CD14-positive monocyte (primary cell): ENCODE measurements around the gene TMEM79. TPM values are rescaled to one million over a fixed set of nuclear protein-coding genes. Genes with fewer than 3 reads are reported as not detected.

Experiments used
- DNase-seq, 3 donors: peaks; one replicate each; pipeline ENCODE4 v3.0.0-alpha.2; 2011 to 2022
- H2AFZ ChIP-seq: 2 replicates; pipeline ENCODE4 v1.6.0; 2012; ENCODE audit warnings: mild to moderate bottlenecking, low read depth, low read length, inconsistent platforms; ENCODE audit not compliant: insufficient read depth, poor library complexity, severe bottlenecking
- H3K27ac ChIP-seq, 2 donors: 1 replicate in 1 of 2; 2 replicates in 1 of 2; pipeline ENCODE4 v1.5.1; 2012 to 2013; ENCODE audit warnings: low read length in 2 of 2, control low read depth in 1 of 2, inconsistent platforms in 1 of 2, low read depth in 1 of 2, mild to moderate bottlenecking in 1 of 2
- H3K27me3 ChIP-seq, 2 donors: one replicate each; pipeline versions ENCODE4 v1.6.0 to v1.6.1; 2011 to 2013; ENCODE audit warnings: low read length in 2 of 2; ENCODE audit not compliant: control insufficient read depth in 2 of 2, insufficient read depth in 2 of 2
- H3K36me3 ChIP-seq, 2 donors: replicated peaks in 1 of 2; 1 replicate in 1 of 2; 2 replicates in 1 of 2; pipeline versions ENCODE4 v1.5.1 to v1.6.1; 2012 to 2013; ENCODE audit warnings: low read length in 2 of 2, control low read depth in 1 of 2, inconsistent platforms in 1 of 2, mild to moderate bottlenecking in 1 of 2; ENCODE audit not compliant: insufficient read depth in 2 of 2, control insufficient read depth in 1 of 2
- H3K4me1 ChIP-seq, 2 donors: 1 replicate in 1 of 2; 2 replicates in 1 of 2; pipeline versions ENCODE4 v1.5.1 to v1.6.1; 2012 to 2013; ENCODE audit warnings: low read length in 2 of 2, control low read depth in 1 of 2, inconsistent platforms in 1 of 2, mild to moderate bottlenecking in 1 of 2, moderate library complexity in 1 of 2; ENCODE audit not compliant: insufficient read depth in 2 of 2, control insufficient read depth in 1 of 2
- H3K4me2 ChIP-seq: replicated peaks from 2 replicates; pipeline ENCODE3; 2012; ENCODE audit warnings: low read length, moderate library complexity, mild to moderate bottlenecking; ENCODE audit not compliant: poor library complexity, severe bottlenecking; ENCODE audit errors: extremely low read depth
- H3K4me3 ChIP-seq, 3 experiments: fragments of 200-600 bp in 1 of 3; sonication (generic) in 1 of 3; replicated peaks in 1 of 3; 1 replicate in 2 of 3; 2 replicates in 1 of 3; pipeline ENCODE4 v1.5.1; 2011 to 2013; ENCODE audit warnings: low read length in 3 of 3, mild to moderate bottlenecking in 3 of 3, control low read depth in 2 of 3, low read depth in 2 of 3, inconsistent platforms in 1 of 3, moderate library complexity in 1 of 3
- H3K79me2 ChIP-seq: 2 replicates; pipeline ENCODE4 v1.6.0; 2012; ENCODE audit warnings: mild to moderate bottlenecking, control low read depth, inconsistent platforms, low read length, moderate library complexity; ENCODE audit not compliant: insufficient read depth
- H3K9ac ChIP-seq: 2 replicates; pipeline ENCODE4 v1.6.0; 2017; ENCODE audit warnings: low read length, mild to moderate bottlenecking; ENCODE audit not compliant: insufficient read depth, poor library complexity, severe bottlenecking
- H3K9me3 ChIP-seq, 2 donors: replicated peaks in 1 of 2; 1 replicate in 1 of 2; 2 replicates in 1 of 2; pipeline versions ENCODE4 v1.5.1 to v1.6.1; 2012 to 2013; ENCODE audit warnings: low read length in 2 of 2, control low read depth in 1 of 2; ENCODE audit not compliant: control insufficient read depth in 1 of 2, insufficient read depth in 1 of 2
- H4K20me1 ChIP-seq: 2 replicates; pipeline ENCODE4 v1.6.0; 2012; ENCODE audit warnings: mild to moderate bottlenecking, low read length, control low read depth, moderate library complexity; ENCODE audit not compliant: insufficient read depth
- H3K27ac Mint-ChIP-seq, 7 donors: one replicate each; pipeline ENCODE4 v1.8.0; 2020; ENCODE audit warnings: mild to moderate bottlenecking in 7 of 7, mixed read lengths in 7 of 7, moderate library complexity in 6 of 7, inconsistent platforms in 2 of 7
- H3K27me3 Mint-ChIP-seq, 3 donors: one replicate each; pipeline ENCODE4 v1.8.0; 2021 to 2022; ENCODE audit warnings: low read depth in 3 of 3, mild to moderate bottlenecking in 3 of 3, mixed read lengths in 3 of 3, moderate library complexity in 3 of 3, inconsistent platforms in 1 of 3
- H3K36me3 Mint-ChIP-seq, 2 donors: one replicate each; pipeline ENCODE4 v1.8.0; 2020; ENCODE audit warnings: mixed read lengths in 2 of 2, inconsistent platforms in 1 of 2, mild to moderate bottlenecking in 1 of 2
- H3K4me1 Mint-ChIP-seq: one replicate; pipeline ENCODE4 v1.8.0; 2020; ENCODE audit warnings: mild to moderate bottlenecking, mixed read lengths
- H3K4me3 Mint-ChIP-seq, 2 donors: one replicate each; pipeline ENCODE4 v1.8.0; 2020; ENCODE audit warnings: mild to moderate bottlenecking in 2 of 2, mixed read lengths in 2 of 2, moderate library complexity in 1 of 2
- H3K9me3 Mint-ChIP-seq, 7 donors: one replicate each; pipeline ENCODE4 v1.8.0; 2020 to 2022; ENCODE audit warnings: mixed read lengths in 7 of 7, mild to moderate bottlenecking in 6 of 7, moderate library complexity in 6 of 7, inconsistent platforms in 2 of 7
- CTCF ChIP-seq: fragments of 200-600 bp; IDR thresholded peaks from one replicate; pipeline ENCODE4 v1.8.0; 2022; ENCODE audit warnings: antibody characterized with exemption, mild to moderate bottlenecking
- WGBS: methylation state at CpG from one replicate; pipeline ENCODE4 v1.1.5; 2013; ENCODE audit warnings: missing lambda C conversion rate; ENCODE audit not compliant: insufficient coverage; 5-methylcytosine and 5-hydroxymethylcytosine counted together
- intact Hi-C, 2 donors: fragments of 100-400 bp; cut with micrococcal nuclease; formaldehyde crosslinking; loops; one replicate each; pipeline versions ENCODE4 v1.15.0 to v1.15.1; 2023
- polyA plus RNA-seq, 3 donors: library from polyadenylated mRNA; depleted of rRNA in 1 of 3; unstranded in 2 of 3; stranded (reverse) in 1 of 3; fragments of 300-500 nt in 2 of 3; fragments of >200 nt in 1 of 3; fragmentation: Illumina TruSeq in 2 of 3; gene quantifications; 1 replicate in 2 of 3; 2 replicates in 1 of 3; pipeline ENCODE4 v1.2.3, GENCODE V29; 2012 to 2021

Gene TMEM79
- polyA plus RNA-seq, 3 donors = 1.2 to 12.0 (median 1.4) TPM

- no CpG with 5 or more reads among the region's 3 CpGs for WGBS
- peaks cover 86 to 97% of the 10 kb centered on the region in 2 donors for H3K36me3 Mint-ChIP-seq
Observed at GRCh38 chr1:156270314-156270713, 13.8 kb upstream of the TMEM79 start.

GRCh38 chr1:156276532-156276931 is 7.6 kb upstream of the TMEM79 start:
- H3K27ac ChIP-seq = peak overlapping the region; percentile 80 to 89
- DNase-seq = peak in 2 of 3 donors; percentile 43 to 73
- TF ChIP-seq CTCF = no peak
- peak overlapping the region; percentile 32 for H3K9ac ChIP-seq
- H3K27me3 ChIP-seq = no peaks in the 10 kb centered on the region
- peaks cover 50% of the 10 kb centered on the region for H3K4me1 Mint-ChIP-seq
- no peak overlapping the region for H2AFZ ChIP-seq
- H3K9me3 Mint-ChIP-seq = no peaks in the 10 kb centered on the region
- peak overlapping the region; percentile 67 to 83 for H3K4me3 Mint-ChIP-seq
- H3K4me3 ChIP-seq = peak overlapping the region in 2 of 3 experiments; percentile 8 to 65
- intact Hi-C loops = loop anchor here in 1 of 2 donors (10.0 kb wide), 1 partner anchor 58 kb away; the partner anchor contains the start of genes CCT3 and TSACC
- H3K79me2 ChIP-seq = peaks cover 55% of the 10 kb centered on the region
- peaks cover 59 to 81% of the 10 kb centered on the region in 2 donors for H3K36me3 Mint-ChIP-seq
- peak overlapping the region; percentile 73 for H3K4me2 ChIP-seq
- H3K27me3 Mint-ChIP-seq = no peaks in the 10 kb centered on the region
- H3K4me1 ChIP-seq = peaks cover 60 to 63% of the 10 kb centered on the region in 2 donors
- H3K27ac Mint-ChIP-seq = peak overlapping the region; percentile 85 to 95 (median 88)
- H3K9me3 ChIP-seq = no peaks in the 10 kb centered on the region
- peaks cover 41% of the 10 kb centered on the region for H4K20me1 ChIP-seq
- H3K36me3 ChIP-seq = peaks cover 65 to 73% of the 10 kb centered on the region in 2 donors

More at GRCh38 chr1:156270314-156270713, 13.8 kb upstream of the TMEM79 start:
- Histone ChIP-seq H3K4me3 (no peak overlapping the region), H2AFZ (no peak overlapping the region), H3K4me1 (peaks cover 0 to 2% of the 10 kb centered on the region in 2 donors), H3K27me3 (no peaks in the 10 kb centered on the region), H3K4me2 (no peak overlapping the region), H3K9me3 (no peaks in the 10 kb centered on the region), H3K79me2 (peaks cover 18% of the 10 kb centered on the region), H3K9ac (no peak overlapping the region), H3K27ac (no peak overlapping the region), H3K36me3 (peaks cover 93 to 100% of the 10 kb centered on the region in 2 donors), H4K20me1 (peaks cover 37% of the 10 kb centered on the region)
- peak overlapping the region in 1 of 7 donors; percentile 4 for H3K27ac Mint-ChIP-seq
- TF ChIP-seq CTCF = no peak
- no peak for DNase-seq
- H3K4me1 Mint-ChIP-seq = no peaks in the 10 kb centered on the region
- intact Hi-C loops = loop anchor here in 1 of 2 donors (10.0 kb wide), 1 partner anchor 64 kb away; the partner anchor contains the start of genes CCT3 and TSACC
- peaks cover 0 to 2% (median 0%) of the 10 kb centered on the region in 3 donors for H3K27me3 Mint-ChIP-seq
- no peak overlapping the region for H3K4me3 Mint-ChIP-seq
- peaks cover 0 to 2% (median 0%) of the 10 kb centered on the region in 7 donors for H3K9me3 Mint-ChIP-seq
